ENCODE results near the gene CYB561D1. TPM values are rescaled to one million over a fixed set of nuclear protein-coding genes. Genes with fewer than 3 reads are reported as not detected.

Gene CYB561D1
- total and polyA plus RNA-seq, 2 donors (not counting 3 experiments of a cell fraction or from before 2014, with no cell fraction given) = 7.2 to 7.3 TPM

DNA sequence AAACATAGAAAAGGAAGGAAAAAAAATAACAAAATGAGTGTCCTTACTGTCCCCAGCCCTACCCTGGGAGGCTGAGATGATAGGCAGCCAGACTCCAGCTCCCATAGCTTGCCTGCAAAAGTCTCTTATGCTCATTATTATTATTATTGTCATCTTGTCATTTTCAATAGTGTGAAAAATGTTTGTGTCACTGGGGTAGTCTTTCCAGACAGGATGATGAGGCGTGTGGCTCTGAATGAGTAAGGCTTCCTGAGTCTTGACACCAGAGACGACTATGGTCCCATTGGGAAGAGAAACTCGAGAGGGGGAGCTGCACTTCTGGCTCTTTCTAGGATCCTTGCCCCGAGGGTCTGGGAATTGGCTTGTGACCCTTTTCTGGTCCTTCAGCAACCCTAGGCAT, 1.1 kb upstream of the CYB561D1 start:
- POLR2A ChIA-PET = interaction anchor here (1.4 kb wide), 1 partner anchor 9 kb away, joined by 3 read pairs; the partner anchor contains the start of gene ATXN7L2
- DNase-seq (ENCODE audit: low read depth, low spot score) (no peak), FAIRE-seq (peak; percentile 67)
- no peaks in the 10 kb centered on the region for H3K27me3 ChIP-seq (ENCODE audit: control insufficient read depth in 2 of 2, insufficient read depth in 2 of 2, low read length in 2 of 2)
- no TSS peak for BruUV-seq (replicated peaks)
- no peaks in the 10 kb centered on the region for H4K20me1 ChIP-seq (replicated peaks; ENCODE audit: control insufficient read depth, extremely low read depth, insufficient read depth, low read length)
- peaks cover 2 to 9% of the 10 kb centered on the region in 2 experiments for H3K36me3 ChIP-seq (ENCODE audit: control insufficient read depth in 2 of 2, extremely low read depth in 1 of 2, insufficient read depth in 2 of 2, low read length in 2 of 2)
- H3K9me3 ChIP-seq (replicated peaks; ENCODE audit: control insufficient read depth, insufficient read depth, low read length) = no peaks in the 10 kb centered on the region
- H3K9me1 ChIP-seq (replicated peaks; ENCODE audit: control insufficient read depth, extremely low read depth, insufficient read depth, low read length) = no peaks in the 10 kb centered on the region
- dilution Hi-C loops (cut with MboI; ENCODE audit: extremely low pct_ligation_motif_present, low sequenced_read_pairs) (no loop called here), intact Hi-C loops (cut with micrococcal nuclease) (no loop called here)
- H3K27ac ChIP-seq (ENCODE audit: insufficient read depth, low read depth, low read length) = peak overlapping the region; percentile 42
- no peak overlapping the region for H3K4me3 ChIP-seq (replicated peaks in 1 of 3; ENCODE audit: insufficient read depth in 1 of 3, low read depth in 1 of 3, low read length in 3 of 3)
- H3K4me2 ChIP-seq (ENCODE audit: insufficient read depth, low read length) = peak overlapping the region; percentile 21
- H3K4me1 ChIP-seq (ENCODE audit: control insufficient read depth, extremely low read depth, insufficient read depth, low read length) = peaks cover 15% of the 10 kb centered on the region
- no peak for TF ChIP-seq POLR2AphosphoS5 (IDR thresholded peaks at IDR 0.05; ENCODE audit: insufficient read depth, low read depth, low read length)
- TF ChIP-seq FOS (IDR thresholded peaks at IDR 0.05; ENCODE audit: borderline replicate concordance, insufficient read depth, low read length) = peak; percentile 47
- H3K9ac ChIP-seq (replicated peaks; ENCODE audit: extremely low read depth, insufficient read depth, low read length) = no peak overlapping the region
- peak overlapping the region; percentile 93 for H2AFZ ChIP-seq (ENCODE audit: low read depth, low read length)
- CTCF ChIA-PET = interaction anchor here (0.7 to 23.0 kb wide), 8 partner anchors 8 to 216 kb away, joined by 3 to 955 read pairs (median 4); partner anchors contain the start of genes ATXN7L2 and GPR61
- no peaks in the 10 kb centered on the region for H3K79me2 ChIP-seq (ENCODE audit: control insufficient read depth, insufficient read depth, low read length)

DNA sequence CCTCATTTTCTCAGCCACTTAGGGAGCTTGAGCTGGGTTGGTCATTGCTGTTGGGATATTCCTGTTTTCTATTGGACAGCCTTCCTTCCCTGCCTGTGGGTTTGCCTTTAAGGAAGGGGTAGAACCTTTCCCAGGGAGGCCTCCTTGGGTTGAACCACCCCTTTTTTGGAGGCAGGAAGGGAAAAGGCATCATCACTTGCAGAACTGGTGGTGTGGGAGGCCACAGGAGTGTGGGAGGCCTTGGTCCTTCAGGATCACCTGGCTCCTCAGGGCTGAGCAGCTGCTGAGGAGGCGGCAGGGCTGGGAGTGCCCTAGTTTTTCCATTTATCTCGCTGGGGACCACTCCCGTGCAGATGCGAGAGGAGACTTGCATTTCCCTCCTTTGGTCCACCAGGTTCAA, 667 bp upstream of the CYB561D1 start:
- dilution Hi-C loops (cut with MboI; ENCODE audit: extremely low pct_ligation_motif_present, low sequenced_read_pairs) = no loop called here
- no TSS peak for BruUV-seq (replicated peaks)

More for the DNA sequence above, 667 bp upstream of the CYB561D1 start:
- FAIRE-seq (no peak), DNase-seq (ENCODE audit: low read depth, low spot score) (no peak)
- Histone ChIP-seq H3K4me1 (ENCODE audit: control insufficient read depth, extremely low read depth, insufficient read depth, low read length) (peaks cover 15% of the 10 kb centered on the region), H3K27ac (ENCODE audit: insufficient read depth, low read depth, low read length) (peak overlapping the region; percentile 42), H4K20me1 (replicated peaks; ENCODE audit: control insufficient read depth, extremely low read depth, insufficient read depth, low read length) (no peaks in the 10 kb centered on the region), H3K9me1 (replicated peaks; ENCODE audit: control insufficient read depth, extremely low read depth, insufficient read depth, low read length) (no peaks in the 10 kb centered on the region), H3K4me3 (replicated peaks in 1 of 3; ENCODE audit: insufficient read depth in 1 of 3, low read depth in 1 of 3, low read length in 3 of 3) (no peak overlapping the region), H3K4me2 (ENCODE audit: insufficient read depth, low read length) (peak overlapping the region; percentile 21), H3K27me3 (ENCODE audit: control insufficient read depth in 2 of 2, insufficient read depth in 2 of 2, low read length in 2 of 2) (no peaks in the 10 kb centered on the region), H3K79me2 (ENCODE audit: control insufficient read depth, insufficient read depth, low read length) (no peaks in the 10 kb centered on the region), H3K9ac (replicated peaks; ENCODE audit: extremely low read depth, insufficient read depth, low read length) (peak overlapping the region; percentile 68), H2AFZ (ENCODE audit: low read depth, low read length) (peak overlapping the region; percentile 93), H3K36me3 (ENCODE audit: control insufficient read depth in 2 of 2, extremely low read depth in 1 of 2, insufficient read depth in 2 of 2, low read length in 2 of 2) (peaks cover 2 to 9% of the 10 kb centered on the region in 2 experiments), H3K9me3 (replicated peaks; ENCODE audit: control insufficient read depth, insufficient read depth, low read length) (no peaks in the 10 kb centered on the region)
- intact Hi-C loops (cut with micrococcal nuclease) = no loop called here
- POLR2A ChIA-PET = interaction anchor here (1.4 kb wide), 1 partner anchor 9 kb away, joined by 3 read pairs; the partner anchor contains the start of gene ATXN7L2
- CTCF ChIA-PET = interaction anchor here (0.7 to 23.0 kb wide), 9 partner anchors 8 to 216 kb away, joined by 3 to 955 read pairs (median 5); partner anchors contain the start of genes AMIGO1, ATXN7L2 and GPR61
- TF ChIP-seq POLR2AphosphoS5 (IDR thresholded peaks at IDR 0.05; ENCODE audit: insufficient read depth, low read depth, low read length) (no peak), GATA2 (IDR thresholded peaks at IDR 0.05; ENCODE audit: insufficient read depth, insufficient read length, low read depth, low read length) (no peak), EZH2 (IDR thresholded peaks at IDR 0.05; ENCODE audit: borderline replicate concordance, low read depth, low read length, severe bottlenecking) (no peak), FOS (IDR thresholded peaks at IDR 0.05; ENCODE audit: borderline replicate concordance, insufficient read depth, low read length) (no peak), MYC (IDR thresholded peaks at IDR 0.05; ENCODE audit: low read depth, low read length) (no peak), POLR2A (IDR thresholded peaks at IDR 0.05; ENCODE audit: low read depth, low read length) (no peak), JUN (IDR thresholded peaks at IDR 0.05; ENCODE audit: borderline replicate concordance, insufficient read depth, insufficient read length, low read depth) (no peak)
- TF ChIP-seq, protein P1, sequence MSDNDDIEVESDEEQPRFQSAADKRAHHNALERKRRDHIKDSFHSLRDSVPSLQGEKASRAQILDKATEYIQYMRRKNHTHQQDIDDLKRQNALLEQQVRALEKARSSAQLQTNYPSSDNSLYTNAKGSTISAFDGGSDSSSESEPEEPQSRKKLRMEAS (IDR thresholded peaks at IDR 0.05; ENCODE audit: insufficient read depth, insufficient read length) = no peak
- TF ChIP-seq, protein P2, sequence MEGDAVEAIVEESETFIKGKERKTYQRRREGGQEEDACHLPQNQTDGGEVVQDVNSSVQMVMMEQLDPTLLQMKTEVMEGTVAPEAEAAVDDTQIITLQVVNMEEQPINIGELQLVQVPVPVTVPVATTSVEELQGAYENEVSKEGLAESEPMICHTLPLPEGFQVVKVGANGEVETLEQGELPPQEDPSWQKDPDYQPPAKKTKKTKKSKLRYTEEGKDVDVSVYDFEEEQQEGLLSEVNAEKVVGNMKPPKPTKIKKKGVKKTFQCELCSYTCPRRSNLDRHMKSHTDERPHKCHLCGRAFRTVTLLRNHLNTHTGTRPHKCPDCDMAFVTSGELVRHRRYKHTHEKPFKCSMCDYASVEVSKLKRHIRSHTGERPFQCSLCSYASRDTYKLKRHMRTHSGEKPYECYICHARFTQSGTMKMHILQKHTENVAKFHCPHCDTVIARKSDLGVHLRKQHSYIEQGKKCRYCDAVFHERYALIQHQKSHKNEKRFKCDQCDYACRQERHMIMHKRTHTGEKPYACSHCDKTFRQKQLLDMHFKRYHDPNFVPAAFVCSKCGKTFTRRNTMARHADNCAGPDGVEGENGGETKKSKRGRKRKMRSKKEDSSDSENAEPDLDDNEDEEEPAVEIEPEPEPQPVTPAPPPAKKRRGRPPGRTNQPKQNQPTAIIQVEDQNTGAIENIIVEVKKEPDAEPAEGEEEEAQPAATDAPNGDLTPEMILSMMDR (IDR thresholded peaks at IDR 0.05; ENCODE audit: extremely low read depth in 1 of 2, insufficient read depth in 1 of 2, low read depth in 1 of 2, low read length in 2 of 2) = no peak

All from endothelial cell of umbilical vein (primary cell).